Mammary epithelial cell (primary cell): Measurements from ENCODE around the gene SFT2D3.

Source experiments
- CTCF ChIP-seq, 2 donors: IDR thresholded peaks in 1 of 2; conservative IDR thresholded peaks in 1 of 2; 2 replicates each; pipeline ENCODE4 v1.5.1; 2011 to 2012; ENCODE audit warnings: inconsistent platforms in 2 of 2, low read length in 2 of 2, mild to moderate bottlenecking in 2 of 2, control low read depth in 1 of 2, low read depth in 1 of 2; ENCODE audit not compliant: insufficient read depth in 1 of 2; ENCODE audit errors: extremely low read depth in 1 of 2
- EZH2 ChIP-seq: IDR thresholded peaks from 2 replicates; pipeline ENCODE4 v1.6.1; 2012; ENCODE audit warnings: low read length, inconsistent platforms, borderline replicate concordance

GRCh38 chr2:127683757-127684156, 17.5 kb upstream of the SFT2D3 start:
- TF ChIP-seq CTCF (conservative IDR thresholded peaks at IDR 0.05 in 1 of 2, IDR thresholded peaks at IDR 0.05 in 1 of 2; ENCODE audit: extremely low read depth in 1 of 2, insufficient read depth in 1 of 2, low read depth in 1 of 2, low read length in 2 of 2) = no peak
- TF ChIP-seq EZH2 = no peak
